Keratinocyte (primary cell): Measurements from ENCODE around the gene CS.

ENCODE experiments used
- CTCF ChIP-seq, 3 experiments: IDR thresholded peaks in 1 of 3; conservative IDR thresholded peaks in 1 of 3; optimal IDR thresholded peaks in 1 of 3; 2 replicates in 2 of 3; 3 replicates in 1 of 3; pipeline versions ENCODE3 to v1.5.1; 2011; ENCODE audit warnings: low read length in 3 of 3, mild to moderate bottlenecking in 3 of 3, moderate library complexity in 2 of 3, control low read depth in 1 of 3, inconsistent platforms in 1 of 3; ENCODE audit not compliant: insufficient read depth in 2 of 3; ENCODE audit errors: extremely low read depth in 1 of 3
- EZH2 ChIP-seq: IDR thresholded peaks from one replicate; pipeline ENCODE4 v1.6.1; 2012; ENCODE audit warnings: inconsistent platforms, mild to moderate bottlenecking, low read length, moderate library complexity

DNA sequence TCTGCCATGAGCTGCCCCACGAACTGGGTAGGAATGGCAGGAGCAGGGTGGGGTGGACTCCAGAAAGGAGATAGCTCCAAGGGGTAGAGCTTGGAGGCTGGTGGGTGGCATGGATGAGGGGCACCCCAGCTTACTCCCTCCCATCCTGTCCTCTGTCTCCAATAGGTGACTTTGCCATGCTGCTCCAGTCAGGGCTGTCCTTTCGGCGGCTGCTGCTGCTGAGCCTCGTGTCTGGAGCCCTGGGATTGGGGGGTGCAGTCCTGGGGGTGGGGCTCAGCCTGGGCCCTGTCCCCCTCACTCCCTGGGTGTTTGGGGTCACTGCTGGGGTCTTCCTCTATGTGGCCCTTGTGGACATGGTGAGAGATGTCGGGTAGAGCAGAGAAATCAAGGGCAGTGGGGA lies 63.1 kb downstream of the CS start:
- TF ChIP-seq CTCF (optimal IDR thresholded peaks at IDR 0.05 in 1 of 3, IDR thresholded peaks at IDR 0.05 in 1 of 3, conservative IDR thresholded peaks at IDR 0.05 in 1 of 3; ENCODE audit: extremely low read depth in 1 of 3, insufficient read depth in 2 of 3, low read length in 3 of 3) (no peak), EZH2 (no peak)
